Esophagus squamous epithelium (tissue), 5 donors: ENCODE results near the gene REL. TPM values are rescaled to one million over a fixed set of nuclear protein-coding genes. Genes with fewer than 3 reads are reported as not detected.

Source experiments
- DNase-seq: peaks from one replicate; lab custom pipeline; 2025; lab: John Stamatoyannopoulos, UW
- H3K27ac ChIP-seq, 4 donors: fragments of 200-600 bp; sonication (generic); one replicate each; pipeline ENCODE4 v1.5.1; 2016 to 2019; ENCODE audit warnings: mild to moderate bottlenecking in 1 of 4
- H3K27me3 ChIP-seq, 4 donors: fragments of 200-600 bp; sonication (generic); 1 replicate in 3 of 4; 2 replicates in 1 of 4; pipeline versions ENCODE4 v1.5.1 to v1.6.0; 2017 to 2021; ENCODE audit warnings: antibody characterized with exemption in 1 of 4
- H3K36me3 ChIP-seq, 3 donors: fragments of 200-600 bp; sonication (generic); one replicate each; pipeline ENCODE4 v1.5.1; 2016 to 2019
- H3K4me1 ChIP-seq, 3 donors: fragments of 200-600 bp; sonication (generic); one replicate each; pipeline ENCODE4 v1.5.1; 2017 to 2019
- H3K4me3 ChIP-seq, 4 donors: fragments of 200-600 bp; sonication (generic); 1 replicate in 3 of 4; 2 replicates in 1 of 4; pipeline ENCODE4 v1.5.1; 2016 to 2019; ENCODE audit warnings: mild to moderate bottlenecking in 2 of 4, moderate library complexity in 1 of 4
- H3K9me3 ChIP-seq, 3 donors: fragments of 200-600 bp; sonication (generic); one replicate each; pipeline ENCODE4 v1.5.1; 2016 to 2019
- CTCF ChIP-seq, 6 experiments: fragments of 450-650 bp in 4 of 6; fragments of 200-600 bp in 2 of 6; sonication (generic) in 2 of 6; IDR thresholded peaks; one replicate each; pipeline ENCODE4 v1.5.1; 2016 to 2019; ENCODE audit warnings: antibody characterized with exemption in 6 of 6, mild to moderate bottlenecking in 4 of 6, moderate library complexity in 4 of 6
- POLR2A ChIP-seq, 4 donors: fragments of 450-650 bp; IDR thresholded peaks; one replicate each; pipeline ENCODE4 v1.6.1; 2017; ENCODE audit warnings: antibody characterized with exemption in 4 of 4, mild to moderate bottlenecking in 4 of 4, moderate library complexity in 3 of 4
- WGBS, 2 donors: methylation state at CpG; one replicate each; pipeline ENCODE4 v1.1.5; 2018; 5-methylcytosine and 5-hydroxymethylcytosine counted together
- intact Hi-C: fragments of 100-400 bp; cut with DNase I; formaldehyde crosslinking; loops from one replicate; pipeline ENCODE4 v1.15.0; 2022
- total RNA-seq, 4 donors: library from RNA; depleted of rRNA; stranded (reverse); fragments of >200 nt; gene quantifications; one replicate each; pipeline ENCODE4 v1.1.0, GENCODE V29; 2016
- donor health status: DM: yes; HTN: yes; CAD: no.

REL gene
- total RNA-seq, 4 donors from 2014 or later: 16.3 to 20.9 (median 16.8) TPM

GRCh38 chr2:60844105-60844504 lies 37.3 kb upstream of the REL start:
- no peaks in the 10 kb centered on the region for H3K27me3 ChIP-seq
- H3K4me3 ChIP-seq: no peak overlapping the region
- TF ChIP-seq POLR2A (IDR thresholded peaks at IDR 0.05) (no peak), CTCF (IDR thresholded peaks at IDR 0.05) (no peak)
- no peak for DNase-seq
- no peaks in the 10 kb centered on the region for H3K9me3 ChIP-seq
- no peaks in the 10 kb centered on the region for H3K4me1 ChIP-seq
- H3K36me3 ChIP-seq: no peaks in the 10 kb centered on the region
- intact Hi-C loops: no loop called here
- 92 to 97% methylated on average over 2 of the region's 2 CpGs for WGBS, 2 donors
- no peak overlapping the region for H3K27ac ChIP-seq

GRCh38 chr2:60847854-60848253 lies 33.5 kb upstream of the REL start:
- Histone ChIP-seq H3K27me3 (no peaks in the 10 kb centered on the region), H3K4me1 (no peaks in the 10 kb centered on the region), H3K27ac (no peak overlapping the region), H3K4me3 (no peak overlapping the region), H3K36me3 (no peaks in the 10 kb centered on the region), H3K9me3 (no peaks in the 10 kb centered on the region)
- TF ChIP-seq CTCF (IDR thresholded peaks at IDR 0.05) (no peak), POLR2A (IDR thresholded peaks at IDR 0.05) (no peak)
- WGBS, 2 donors: 28 to 43% methylated on average over 6 of the region's 6 CpGs
- DNase-seq: no peak
- intact Hi-C loops: no loop called here

- 85 to 93% methylated on average over 2 to 3 of the region's 3 CpGs for WGBS, 2 donors
- Histone ChIP-seq H3K27ac (no peak overlapping the region), H3K9me3 (no peaks in the 10 kb centered on the region), H3K36me3 (no peaks in the 10 kb centered on the region), H3K4me3 (no peak overlapping the region), H3K27me3 (no peaks in the 10 kb centered on the region), H3K4me1 (no peaks in the 10 kb centered on the region)
- no peak for TF ChIP-seq CTCF (IDR thresholded peaks at IDR 0.05)
- TF ChIP-seq POLR2A (IDR thresholded peaks at IDR 0.05): no peak
- DNase-seq: no peak
- intact Hi-C loops: no loop called here
Measured at GRCh38 chr2:60849187-60849586, 32.2 kb upstream of the REL start.

- no peak for DNase-seq
- H3K27ac ChIP-seq: no peak overlapping the region
- H3K36me3 ChIP-seq: no peaks in the 10 kb centered on the region
- no peaks in the 10 kb centered on the region for H3K9me3 ChIP-seq
- H3K4me1 ChIP-seq: peaks cover 0 to 10% (median 5%) of the 10 kb centered on the region in 3 donors
- TF ChIP-seq CTCF (IDR thresholded peaks at IDR 0.05) (no peak), POLR2A (IDR thresholded peaks at IDR 0.05) (no peak)
- H3K4me3 ChIP-seq: no peak overlapping the region
- H3K27me3 ChIP-seq: no peaks in the 10 kb centered on the region
- 62 to 81% methylated on average over 8 of the region's 8 CpGs for WGBS, 2 donors
- intact Hi-C loops: no loop called here
Measured at GRCh38 chr2:60852282-60852860, 29.0 kb upstream of the REL start.

- WGBS, 2 donors: 91 to 92% methylated on average over 2 of the region's 2 CpGs
- Histone ChIP-seq H3K4me1 (peaks cover 0 to 11% (median 5%) of the 10 kb centered on the region in 3 donors), H3K4me3 (no peak overlapping the region), H3K27ac (no peak overlapping the region), H3K36me3 (no peaks in the 10 kb centered on the region), H3K9me3 (no peaks in the 10 kb centered on the region), H3K27me3 (no peaks in the 10 kb centered on the region)
- TF ChIP-seq POLR2A (IDR thresholded peaks at IDR 0.05) (no peak), CTCF (IDR thresholded peaks at IDR 0.05) (no peak)
- intact Hi-C loops: no loop called here
- no peak for DNase-seq
Measured at GRCh38 chr2:60853531-60853930, 27.8 kb upstream of the REL start.
